GM23338 (cell line): ENCODE data around the gene PIM1.

Source experiments
- CTCF ChIP-seq, 2 experiments: fragments of 200-600 bp in 1 of 2; sonication (generic) in 1 of 2; conservative IDR thresholded peaks; 2 replicates each; pipeline versions ENCODE4 v1.5.1 to v1.6.1; 2016 to 2017; ENCODE audit warnings: antibody characterized with exemption in 2 of 2, low read depth in 2 of 2, mild to moderate bottlenecking in 2 of 2, moderate library complexity in 1 of 2
- EZH2phosphoT487 ChIP-seq: fragments of 200-600 bp; sonication (generic); IDR thresholded peaks from one replicate; pipeline ENCODE4 v1.8.1; 2018; ENCODE audit warnings: antibody characterized with exemption; ENCODE audit not compliant: unreplicated experiment

- TF ChIP-seq CTCF (conservative IDR thresholded peaks at IDR 0.05; ENCODE audit: low read depth in 2 of 2) (no peak), EZH2phosphoT487 (no peak)
Observed at GRCh38 chr6:37125774-37126492, 44.0 kb upstream of the PIM1 start.
